NOMO-1 (cell line): Measurements from ENCODE around the gene PIANP.

Source experiments
- DNase-seq, 2 experiments: peaks; one replicate each; lab custom pipeline; 2025; ENCODE audit not compliant: unreplicated experiment in 2 of 2; lab: John Stamatoyannopoulos, UW

The PIANP gene

DNA sequence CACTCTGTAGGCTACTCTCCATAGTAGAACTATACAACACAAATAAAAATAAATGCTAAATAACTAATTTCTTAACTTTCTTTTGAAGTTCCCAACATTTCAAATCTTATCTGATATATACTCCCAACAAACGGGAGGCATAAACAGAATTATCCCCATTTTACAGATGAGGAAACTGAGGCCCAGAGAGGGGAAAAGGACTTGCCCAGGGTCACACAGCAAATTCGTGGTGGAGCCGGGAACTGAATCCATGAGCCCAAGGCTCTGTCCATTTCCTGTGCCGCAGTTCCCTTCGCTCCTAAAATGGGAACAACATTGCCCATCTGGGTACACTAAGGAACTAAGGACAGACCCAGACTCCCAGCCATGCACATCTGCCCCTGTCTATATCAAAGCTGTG is 23.7 kb downstream of the PIANP start:
- DNase-seq: no peak

DNA sequence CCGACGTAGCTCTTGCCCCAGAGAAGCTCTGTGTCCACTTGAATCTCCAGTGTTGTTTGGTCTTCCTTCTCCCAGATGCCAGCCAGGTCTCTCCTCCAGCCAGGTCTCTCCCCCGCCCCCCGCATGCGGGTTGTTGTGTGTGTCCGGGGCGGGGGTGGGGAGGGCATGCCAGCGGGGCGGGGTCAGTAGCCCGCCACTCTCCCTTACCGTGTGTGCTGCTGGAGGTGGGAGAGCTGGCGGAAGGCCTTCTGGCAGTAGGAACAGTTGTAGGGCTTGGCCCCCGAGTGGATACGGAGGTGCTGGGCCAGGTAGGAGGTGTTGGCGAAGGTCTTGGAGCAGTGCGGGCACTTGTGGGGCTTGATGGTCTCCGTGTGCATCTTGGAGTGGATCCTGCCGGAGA is 28.5 kb downstream of the PIANP start:
- no peak for DNase-seq

DNA sequence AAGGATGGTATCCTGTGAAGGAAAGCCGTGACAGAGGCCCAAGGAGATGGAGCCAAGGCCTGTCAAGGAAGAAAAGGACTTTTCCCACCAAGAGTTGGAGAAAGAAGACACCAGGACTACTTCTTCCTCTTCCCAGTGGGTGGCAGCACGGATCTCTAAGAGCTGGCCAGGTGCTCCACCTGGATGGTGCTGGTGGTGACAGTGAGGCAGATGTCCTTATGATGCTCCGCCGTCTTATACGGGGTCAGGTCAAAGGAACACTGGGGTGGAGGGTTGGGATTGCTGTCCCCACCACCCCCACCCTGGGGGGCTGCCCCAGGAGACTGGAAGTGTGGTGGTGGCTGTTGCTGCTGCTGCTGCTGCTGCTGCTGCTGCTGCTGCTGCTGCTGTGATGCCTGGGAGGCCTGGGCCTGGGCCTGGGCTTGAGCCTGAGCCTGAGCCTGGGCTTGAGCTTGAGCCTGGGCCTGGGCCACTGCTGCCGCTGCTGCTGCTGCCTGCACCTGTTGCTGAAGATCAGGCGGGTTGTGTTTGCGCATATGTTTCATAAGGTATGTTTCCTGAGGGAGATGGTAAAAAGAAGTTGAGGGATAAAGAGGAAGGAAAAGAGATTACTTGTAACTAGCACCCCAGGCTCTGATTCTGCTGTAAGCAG is 32.9 kb downstream of the PIANP start:
- DNase-seq: no peak

DNA sequence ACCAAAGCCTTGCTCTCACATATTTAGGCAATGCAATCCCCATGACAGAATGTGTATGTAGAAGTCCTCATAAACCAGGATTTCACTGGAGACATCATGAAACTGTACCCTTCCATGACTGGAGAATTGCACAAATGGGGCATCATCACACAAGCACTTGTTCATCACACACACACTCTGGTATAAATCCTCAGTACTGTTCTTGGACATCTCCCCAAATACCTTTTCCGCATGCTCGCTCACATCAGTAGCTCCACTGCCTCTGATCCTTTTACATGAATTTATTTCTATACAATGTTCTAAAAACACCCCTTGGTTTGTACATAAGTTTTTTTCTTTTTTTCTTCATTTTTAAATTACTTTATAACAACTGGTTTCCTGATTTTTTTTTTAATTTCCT is 34.4 kb downstream of the PIANP start:
- DNase-seq: no peak

DNA sequence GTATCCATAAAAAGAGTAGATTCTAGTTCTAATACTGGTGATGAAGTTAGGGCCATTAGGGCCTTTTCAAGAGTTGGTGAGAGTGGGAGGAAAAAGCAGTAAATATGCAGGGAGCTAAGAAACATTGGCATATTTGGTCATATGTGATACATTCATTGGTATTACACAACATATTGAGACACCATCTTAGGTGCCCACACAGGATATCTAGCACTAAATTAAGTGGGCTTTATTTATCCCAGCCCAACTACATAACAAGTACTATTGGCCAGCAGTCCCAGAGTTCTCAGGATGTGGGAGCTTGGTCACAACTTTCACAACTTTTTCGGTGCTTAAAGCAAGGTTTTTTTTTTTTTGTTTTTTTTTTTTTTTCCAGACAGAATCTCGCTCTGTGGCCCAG is 35.7 kb downstream of the PIANP start:
- DNase-seq: peak; percentile 39 to 60

DNA sequence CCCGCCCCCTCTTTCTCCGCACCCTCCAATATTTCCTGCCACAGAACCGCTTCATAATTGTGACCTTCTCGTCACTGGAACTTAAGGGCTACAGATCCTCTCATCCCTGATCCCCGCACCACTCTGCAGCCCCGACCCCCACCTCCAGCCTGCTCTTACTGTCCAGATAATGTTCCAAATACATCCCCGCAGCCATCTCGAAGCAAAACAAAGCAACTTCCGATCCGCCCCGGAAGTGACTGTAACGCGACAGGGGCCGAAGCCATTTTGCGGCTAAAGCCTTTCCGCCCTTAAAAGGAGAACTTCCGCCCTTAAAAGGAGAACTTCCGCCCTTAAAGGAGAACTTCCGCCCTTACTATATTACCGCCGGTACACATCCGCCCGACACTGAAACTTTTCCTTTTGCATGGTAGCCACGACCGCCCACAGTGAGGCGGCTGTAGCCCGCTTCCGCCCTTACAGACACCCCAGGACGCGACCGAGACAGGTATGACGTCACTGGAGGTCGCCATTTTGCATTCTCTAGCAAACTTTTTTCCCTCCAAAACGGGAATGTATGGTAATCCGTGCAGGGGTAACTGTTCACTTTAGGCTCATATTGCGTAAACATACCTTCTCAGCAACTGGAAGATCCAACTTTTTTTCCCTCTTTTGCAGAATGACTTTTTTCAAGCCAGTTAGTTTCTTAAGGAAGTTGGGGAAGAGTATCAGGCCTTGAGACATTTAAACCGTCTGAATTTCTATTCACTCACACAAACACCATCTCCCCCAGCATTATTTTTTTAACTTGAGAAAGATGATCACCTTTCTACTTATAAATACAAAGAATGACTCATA is 37.5 kb downstream of the PIANP start, which contains the start of gene ING4:
Gene ING4 (minus strand): TSS at position 214 of the 837 bp plus-strand sequence. CDS start 18 bp downstream, at position 196.
- peak; percentile 98 to 99 for DNase-seq

DNA sequence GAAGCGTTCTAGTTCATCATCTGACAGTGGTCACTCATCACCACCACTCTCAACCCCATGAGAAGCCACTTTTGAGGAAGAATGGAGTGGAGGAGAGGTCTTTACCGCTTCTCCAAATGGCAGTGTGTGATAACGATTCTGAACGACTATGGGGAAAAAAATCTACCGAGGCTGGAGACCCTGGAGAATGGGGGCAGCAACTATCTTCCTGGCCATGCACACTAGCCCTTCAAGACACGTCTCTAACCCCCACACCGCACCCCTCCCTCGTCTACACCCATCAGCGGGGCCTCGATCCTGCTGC is 38.1 kb downstream of the PIANP start:
- DNase-seq: no peak

DNA sequence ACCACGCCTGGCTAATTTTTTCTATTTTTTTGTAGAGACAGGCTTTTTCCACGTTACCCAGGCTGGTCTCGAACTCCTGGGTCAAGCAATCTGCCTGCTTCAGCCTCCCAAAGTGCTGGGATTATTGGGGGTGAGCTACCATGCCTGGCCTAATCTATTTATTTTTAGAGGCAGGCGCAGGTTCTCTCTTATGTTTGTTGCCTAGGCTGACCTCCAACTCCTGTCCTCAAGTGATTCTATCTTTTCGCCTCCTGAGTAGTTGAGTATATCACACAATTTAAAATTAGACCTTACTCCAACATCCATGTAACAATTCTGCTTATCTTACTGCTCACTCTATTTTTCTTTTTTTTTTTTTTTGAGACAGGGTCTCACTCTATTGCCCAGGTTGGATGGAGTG is 46.6 kb downstream of the PIANP start:
- DNase-seq: no peak

DNA sequence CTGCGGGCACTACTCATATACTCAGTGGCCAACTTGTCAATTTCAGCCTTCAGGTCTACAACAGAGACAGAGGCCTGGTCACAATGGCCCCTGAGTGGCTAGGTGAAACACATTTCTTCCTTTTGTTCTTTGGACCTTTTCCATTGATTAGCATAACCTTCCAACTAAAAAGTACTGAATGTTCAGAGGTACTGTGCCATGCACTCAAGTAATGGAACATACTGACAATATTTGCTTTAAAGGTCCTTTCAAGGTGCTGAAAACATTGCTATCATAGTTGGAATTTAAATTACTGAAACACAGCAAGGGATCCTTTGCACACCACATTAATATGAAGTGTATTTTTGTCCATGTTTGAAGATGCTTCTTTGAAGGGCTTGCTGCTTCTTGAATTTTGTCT is 47.3 kb downstream of the PIANP start:
- DNase-seq: no peak

DNA sequence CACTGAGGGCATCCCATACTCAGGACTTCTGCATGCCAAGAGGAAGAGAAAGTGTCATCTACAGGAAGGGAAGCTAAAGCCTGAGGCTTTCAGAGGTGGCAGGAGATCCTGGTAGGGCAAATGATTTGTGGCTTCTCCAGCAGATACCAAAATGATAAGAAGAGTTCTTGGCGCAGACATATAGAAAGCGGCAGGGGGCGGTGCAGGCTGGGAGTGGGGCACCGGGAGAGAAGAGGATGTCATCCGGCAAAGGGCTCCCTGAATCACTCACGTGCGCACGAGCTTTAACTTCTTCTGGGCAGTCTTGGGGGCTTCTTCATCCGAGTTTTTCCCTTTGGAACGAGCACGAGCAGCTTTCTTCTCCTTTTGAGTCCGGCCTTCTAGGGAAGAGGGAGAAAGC is 48.2 kb downstream of the PIANP start:
- no peak for DNase-seq

DNA sequence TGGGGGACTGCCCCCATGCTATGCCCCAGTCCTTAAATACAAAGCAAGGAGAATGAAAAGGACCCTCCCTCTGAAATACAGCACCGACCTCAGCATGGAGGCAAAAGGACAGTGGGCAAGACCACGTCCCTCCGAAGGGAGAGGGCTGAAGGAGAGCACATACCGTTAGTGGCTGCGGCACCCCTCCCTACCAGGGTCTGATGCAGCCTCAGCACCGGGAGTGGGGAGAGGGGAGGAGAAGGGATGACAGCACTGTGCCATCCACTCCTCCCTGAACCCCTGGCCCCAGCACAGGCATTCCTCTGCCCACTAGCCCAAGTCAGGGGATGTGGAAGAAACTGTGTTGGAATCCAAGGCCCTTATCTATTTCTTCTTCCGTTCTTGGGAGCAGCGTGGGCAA is 49.8 kb downstream of the PIANP start:
- DNase-seq: no peak

DNA sequence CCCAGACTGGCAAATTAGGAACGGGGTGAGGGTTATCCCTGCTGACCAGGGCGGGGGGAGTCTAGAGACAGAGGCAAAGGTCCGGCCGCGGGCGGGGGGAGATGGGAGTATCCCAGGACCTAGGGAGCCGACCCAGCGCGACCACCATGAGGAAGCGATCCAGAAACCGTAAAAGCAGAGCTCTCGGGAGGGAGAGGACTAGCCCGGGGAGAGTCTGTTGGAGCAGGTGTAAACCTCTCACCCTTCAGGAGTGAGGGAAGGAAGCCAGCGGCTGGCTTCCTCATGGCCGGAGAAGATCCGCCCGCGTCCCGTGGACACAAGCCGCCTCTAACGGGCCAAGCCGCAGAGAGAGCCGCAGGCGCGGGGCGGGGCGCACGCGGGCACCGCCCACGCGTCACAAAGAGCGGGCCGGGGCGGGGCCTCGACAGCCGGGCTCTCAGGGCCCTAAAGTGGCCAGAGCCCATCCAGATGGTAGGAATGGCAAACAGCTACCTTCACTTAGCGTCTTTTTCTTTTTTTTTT is 53.5 kb downstream of the PIANP start, which contains the start of gene ACRBP:
Gene ACRBP (minus strand): TSS at position 350 of the 522 bp plus-strand sequence. CDS start 66 bp downstream, at position 284.
- peak; percentile 60 to 76 for DNase-seq

DNA sequence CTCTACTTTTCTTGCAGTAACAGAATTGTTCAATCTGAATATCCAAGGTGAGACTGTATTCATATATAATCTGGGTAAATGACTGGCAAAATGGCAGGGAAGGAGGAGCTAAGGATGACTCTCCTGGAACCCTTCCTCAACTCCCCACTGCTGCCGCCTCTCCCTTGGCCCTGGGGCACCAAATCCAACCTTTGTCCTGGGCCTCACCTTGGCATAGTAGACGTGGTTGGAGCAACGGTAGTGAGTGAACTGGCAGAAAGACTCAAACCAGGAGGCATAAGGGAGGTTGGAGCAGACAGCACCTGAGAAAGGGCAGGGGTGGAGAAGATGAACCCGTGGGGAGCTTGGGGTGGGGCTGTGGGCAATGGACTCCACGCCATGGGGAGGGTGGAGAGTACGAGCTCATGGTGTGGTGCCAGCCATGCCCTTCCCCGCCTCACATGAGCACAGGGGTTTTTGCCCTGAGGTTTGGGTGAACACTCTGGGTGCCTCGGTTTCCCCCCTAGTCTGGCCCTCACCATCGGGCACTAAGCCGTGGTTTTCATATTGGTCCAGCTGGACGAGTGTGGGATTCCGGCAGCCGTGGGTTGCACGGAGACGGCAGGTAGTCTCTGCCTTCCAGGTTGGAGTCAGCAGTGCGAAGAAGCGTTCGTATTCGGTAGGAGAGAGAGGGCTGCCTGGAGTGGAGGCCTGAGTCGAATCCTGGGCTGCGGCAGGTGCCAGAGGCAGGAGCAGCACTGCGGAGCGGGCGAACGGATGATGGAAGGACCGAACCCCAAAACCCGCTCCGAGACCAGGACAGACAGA is 54.1 kb downstream of the PIANP start:
- no peak for DNase-seq

DNA sequence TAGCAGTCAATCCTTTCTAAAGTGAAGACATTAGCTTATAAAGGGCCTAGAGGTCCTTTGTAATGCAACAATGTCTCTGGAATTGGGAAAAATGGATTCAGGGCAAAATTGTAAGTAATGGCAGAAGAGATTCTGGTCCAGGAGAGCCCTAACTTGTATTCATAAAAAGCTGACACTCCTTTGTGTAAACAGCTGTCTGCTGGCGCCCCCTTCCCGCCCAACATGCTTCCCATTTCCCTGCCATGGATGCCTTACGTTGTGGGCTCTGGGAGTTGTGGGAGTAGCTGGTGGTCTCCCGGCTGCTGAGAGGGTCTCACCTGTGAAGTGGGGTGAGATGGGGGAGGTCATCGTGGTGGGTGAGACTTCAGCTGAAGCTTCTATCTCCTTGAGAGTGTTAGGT is 55.7 kb downstream of the PIANP start:
- DNase-seq: no peak

DNA sequence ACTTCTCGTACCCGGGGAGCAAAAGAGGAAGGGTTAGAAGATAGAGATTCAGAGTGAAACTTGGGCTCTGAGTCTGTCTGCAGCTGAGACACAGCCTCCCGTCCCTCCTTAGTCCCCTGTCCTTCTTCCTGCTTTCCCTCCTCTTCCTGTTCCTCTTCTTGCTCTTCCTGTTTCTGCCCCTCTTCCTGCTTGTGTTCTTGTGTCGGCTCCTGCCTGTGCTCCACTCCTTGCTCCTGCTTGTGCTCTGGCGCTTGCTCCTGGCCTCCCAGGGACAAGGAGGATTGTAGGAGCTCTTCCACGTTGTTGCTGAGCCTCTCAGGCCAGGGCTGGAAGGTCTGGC is 56.4 kb downstream of the PIANP start:
- DNase-seq: peak; percentile 78 to 87
